Renal pelvis (tissue), 4 donors: ENCODE measurements around the gene SUPT3H. TPM values are rescaled to one million over a fixed set of nuclear protein-coding genes. Genes with fewer than 3 reads are reported as not detected.
A peak's percentile ranks its signal among the peaks of the same experiment; 100 is the strongest.

Source experiments
- DNase-seq: peaks from one replicate; pipeline ENCODE4 v3.0.0-alpha.2; 2013
- polyA plus RNA-seq, 3 donors: library from polyadenylated mRNA; unstranded; fragments of 120-200 nt; gene quantifications; one replicate each; pipeline ENCODE4 v1.2.1, GENCODE V29; 2013; ENCODE audit not compliant: insufficient read length in 3 of 3

Gene SUPT3H
- polyA plus RNA-seq, 3 donors: 22.0 to 25.0 (median 24.1) TPM

DNA sequence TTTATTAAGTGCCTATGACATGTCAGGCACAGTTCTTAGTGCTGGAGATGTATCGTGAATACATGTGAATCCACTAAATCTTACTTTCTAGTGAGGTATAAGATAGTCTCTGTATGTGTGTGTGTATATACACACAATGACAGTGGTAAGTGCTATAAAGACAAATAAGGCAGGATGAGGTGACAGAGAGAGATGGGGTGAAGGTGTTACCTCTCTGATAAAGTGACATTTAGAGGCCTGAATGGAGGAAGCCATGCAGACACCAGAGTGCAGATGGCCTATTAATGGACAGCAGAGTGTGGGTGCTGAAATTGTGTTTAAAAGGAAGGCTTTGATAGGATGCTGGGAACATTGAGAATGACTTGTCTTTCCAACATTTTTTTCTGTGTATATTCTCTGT, 535.9 kb downstream of the SUPT3H start:
- no peak for DNase-seq

DNA sequence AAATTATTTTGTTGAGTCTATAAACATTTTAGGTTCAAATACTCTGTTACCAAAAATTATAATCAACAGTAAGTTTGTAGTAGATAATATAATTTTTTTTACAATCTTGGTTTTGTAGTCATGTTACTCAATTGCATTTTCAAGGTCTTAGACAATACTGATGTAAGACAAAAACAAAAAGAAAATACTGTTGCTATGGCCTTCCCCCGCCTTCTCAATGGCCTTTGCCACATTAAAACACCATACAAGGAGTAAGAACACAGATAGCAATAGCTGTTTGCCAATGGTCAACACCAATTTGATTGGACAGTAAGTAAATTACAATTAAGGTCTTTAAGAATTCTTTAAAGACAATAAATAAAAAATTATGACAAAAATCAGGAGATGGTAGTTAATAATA, 540.0 kb downstream of the SUPT3H start:
- DNase-seq: no peak

DNA sequence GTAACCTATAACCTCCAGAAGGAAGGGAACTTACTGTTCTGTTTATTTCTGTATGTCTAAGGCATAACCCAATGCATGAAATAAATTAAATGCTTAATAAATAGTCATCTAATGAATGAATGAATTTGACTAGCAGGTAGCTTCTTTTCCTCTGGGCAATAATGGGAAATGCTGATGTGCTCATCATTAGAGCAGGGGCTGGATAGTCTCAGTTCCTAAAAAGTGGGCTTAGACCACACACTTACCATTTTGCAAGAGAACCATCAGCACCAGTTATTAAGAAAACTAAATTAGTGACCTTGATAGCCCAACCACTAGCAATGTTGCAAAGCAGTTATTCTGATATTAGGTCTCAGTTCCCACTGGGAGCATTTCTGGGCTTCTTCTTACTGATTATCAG, 540.5 kb downstream of the SUPT3H start:
- DNase-seq: no peak

DNA sequence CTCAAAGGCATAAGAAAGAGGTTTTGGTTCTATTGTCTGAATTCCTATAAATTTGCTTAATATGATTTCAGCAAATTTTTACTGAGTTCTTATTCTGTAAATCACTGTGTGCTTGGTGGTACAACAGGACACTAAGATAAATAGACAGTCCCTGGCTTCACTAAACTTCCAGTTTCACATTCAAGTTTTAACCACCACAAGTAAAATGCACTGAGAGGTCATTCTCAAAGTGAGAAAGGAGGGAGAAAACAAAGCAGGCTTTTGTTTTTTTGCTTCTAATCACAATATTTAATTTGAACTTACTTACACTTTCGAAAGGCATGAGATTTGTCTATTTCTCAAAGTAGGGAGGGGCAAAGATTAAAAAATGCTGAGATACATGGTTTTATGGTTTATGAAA, 544.5 kb downstream of the SUPT3H start:
- DNase-seq: no peak

DNA sequence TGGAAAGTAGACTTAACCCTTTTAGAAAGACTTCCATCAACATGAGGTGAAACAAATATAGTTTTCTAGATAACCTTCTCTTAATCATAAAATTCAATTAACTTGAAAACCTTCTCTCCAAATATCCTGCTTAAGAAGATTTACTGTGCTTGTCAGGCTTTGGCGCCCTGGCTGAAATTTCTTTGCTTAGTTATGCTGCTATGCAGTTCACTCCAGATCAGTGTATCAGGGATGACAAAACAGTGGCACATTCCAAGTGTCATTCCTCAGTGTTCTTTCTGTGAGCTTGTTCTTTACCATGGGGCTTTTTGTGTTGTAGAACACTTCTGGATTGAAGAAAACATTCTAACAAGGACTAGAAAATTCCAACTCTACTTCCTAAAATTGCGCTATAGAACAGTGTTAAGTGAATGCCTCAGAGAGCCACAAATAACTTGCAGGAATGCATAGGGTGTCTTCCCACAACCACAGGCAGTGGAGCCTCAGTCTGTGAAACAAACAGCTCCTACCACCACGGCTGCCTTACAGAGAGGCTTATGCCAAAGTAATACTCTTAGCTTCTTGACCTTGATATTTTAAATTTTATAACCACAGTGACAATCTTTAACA, 546.6 kb downstream of the SUPT3H start:
- peak; percentile 39 for DNase-seq

DNA sequence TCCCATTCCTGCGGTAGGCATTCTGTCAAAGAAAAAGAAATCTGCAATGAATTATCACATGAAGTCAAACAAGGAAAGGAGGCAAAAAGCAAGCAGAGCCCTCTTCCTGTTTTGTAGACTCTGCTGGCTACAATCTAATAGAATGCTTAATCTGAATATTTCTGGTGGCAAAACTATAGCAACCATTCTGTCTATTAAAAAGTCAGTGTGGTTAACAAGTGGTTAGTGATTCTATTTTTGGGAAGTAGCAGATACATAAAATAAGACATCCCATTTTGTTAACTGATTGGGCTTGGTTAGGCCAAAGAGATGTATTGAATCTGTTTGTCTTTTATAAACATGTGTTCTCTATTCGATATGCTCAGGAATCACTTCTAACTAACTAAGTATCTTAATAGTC, 547.9 kb downstream of the SUPT3H start:
- DNase-seq: no peak

DNA sequence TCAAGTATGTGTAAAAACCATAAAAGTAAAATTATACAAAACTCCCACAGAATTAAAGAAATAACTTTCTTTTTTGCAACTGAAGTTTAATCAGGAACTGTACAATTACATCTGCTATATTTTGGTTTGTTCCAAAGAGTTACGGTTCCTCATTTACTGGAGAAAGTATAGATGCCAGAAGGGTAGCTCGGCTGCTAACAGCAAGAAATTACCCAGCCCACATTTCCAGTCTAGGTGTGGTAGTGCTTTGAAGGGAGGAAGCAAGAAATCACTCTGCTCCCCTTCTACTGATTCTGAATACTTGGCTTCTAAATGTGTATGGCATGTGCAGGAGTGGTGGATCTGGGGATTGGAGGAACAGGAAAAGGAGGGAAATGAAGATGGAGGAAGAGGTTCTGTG, 549.0 kb downstream of the SUPT3H start:
- DNase-seq: no peak

DNA sequence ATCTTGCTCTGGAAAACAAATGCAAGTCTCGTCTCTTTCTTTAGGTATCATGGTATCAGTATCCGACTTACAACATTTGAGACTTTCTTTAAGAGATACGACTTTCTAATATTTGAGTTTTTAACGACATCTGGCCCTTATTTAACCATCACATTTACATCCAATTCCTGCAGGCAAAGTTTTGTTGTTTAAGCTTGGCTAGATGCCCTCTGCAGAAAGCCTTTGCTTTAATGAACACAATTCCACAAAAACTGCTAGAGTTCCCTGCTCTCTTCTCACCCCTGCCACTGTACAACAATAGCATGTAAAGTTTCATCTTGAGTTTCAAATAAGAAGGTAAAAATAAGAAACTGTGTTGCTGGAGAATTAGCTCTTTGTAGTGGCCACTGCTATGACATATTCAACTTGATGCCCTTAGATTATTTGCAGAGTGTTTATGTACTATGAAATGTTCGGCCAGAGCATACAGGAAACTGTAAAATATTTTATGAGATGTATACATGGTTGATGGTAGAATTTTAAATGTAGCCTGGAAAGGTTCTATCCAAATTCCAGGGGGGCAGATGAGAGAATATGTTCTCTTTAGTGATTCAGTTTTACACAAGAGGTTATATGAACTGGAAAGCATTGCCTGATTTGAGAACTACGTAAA, 551.6 kb downstream of the SUPT3H start:
- DNase-seq: no peak

DNA sequence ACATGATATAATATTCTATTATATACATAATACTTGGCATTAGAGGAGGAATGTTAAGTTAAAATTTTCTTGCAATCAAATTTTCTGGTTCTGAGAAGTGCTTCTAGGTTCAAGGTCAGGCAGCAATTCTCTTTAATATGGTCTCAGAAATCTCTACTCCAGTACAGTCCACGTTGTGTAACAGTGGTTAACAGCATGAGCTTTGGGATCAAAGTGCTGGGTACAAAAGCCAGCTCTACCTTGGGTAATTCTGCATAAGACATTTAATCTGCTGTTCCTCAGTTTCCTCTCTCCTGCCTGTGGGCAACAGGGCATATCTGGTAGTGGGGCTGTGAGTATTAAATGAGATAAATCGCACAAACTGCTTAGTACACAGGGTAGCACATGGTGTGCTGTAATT, 552.5 kb downstream of the SUPT3H start:
- DNase-seq: no peak

DNA sequence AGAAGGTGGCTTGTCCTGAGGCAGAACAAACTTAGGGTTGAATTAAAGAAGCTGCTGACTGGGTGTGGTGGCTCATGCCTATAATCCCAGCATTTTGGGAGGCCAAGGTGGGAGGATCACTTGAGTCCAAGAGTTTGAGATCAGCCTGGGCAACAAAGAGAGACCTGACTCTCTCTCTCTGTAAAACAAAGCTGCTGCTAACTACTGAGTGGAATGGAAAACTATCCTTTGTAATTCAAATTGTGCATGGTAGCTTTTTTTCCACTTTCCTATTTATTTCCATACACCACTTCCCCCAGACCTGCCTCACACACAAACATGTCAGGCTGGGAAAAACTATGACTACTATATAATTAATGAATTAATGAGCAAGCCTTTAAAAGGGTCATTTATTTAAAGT, 553.2 kb downstream of the SUPT3H start:
- DNase-seq: no peak

DNA sequence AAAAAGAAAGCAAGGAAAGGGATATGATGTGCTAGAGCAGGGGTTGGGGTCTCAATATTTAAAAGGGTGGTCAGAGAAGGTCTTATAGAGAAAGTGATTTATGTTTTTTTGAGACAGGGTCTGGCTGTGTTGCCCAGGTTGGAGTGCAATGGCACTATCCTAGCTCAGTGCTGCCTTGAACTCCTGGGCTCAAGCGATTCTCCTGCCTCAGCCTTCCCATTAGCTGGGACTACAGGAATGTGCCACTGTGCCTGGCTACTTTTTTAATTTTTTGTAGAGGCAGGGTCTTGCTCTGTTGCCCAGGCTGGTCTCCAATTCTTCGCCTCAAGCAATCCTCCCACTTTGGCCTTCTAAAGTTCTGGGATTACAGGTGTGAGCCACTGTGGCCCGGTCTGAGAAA, 557.0 kb downstream of the SUPT3H start:
- DNase-seq: no peak

DNA sequence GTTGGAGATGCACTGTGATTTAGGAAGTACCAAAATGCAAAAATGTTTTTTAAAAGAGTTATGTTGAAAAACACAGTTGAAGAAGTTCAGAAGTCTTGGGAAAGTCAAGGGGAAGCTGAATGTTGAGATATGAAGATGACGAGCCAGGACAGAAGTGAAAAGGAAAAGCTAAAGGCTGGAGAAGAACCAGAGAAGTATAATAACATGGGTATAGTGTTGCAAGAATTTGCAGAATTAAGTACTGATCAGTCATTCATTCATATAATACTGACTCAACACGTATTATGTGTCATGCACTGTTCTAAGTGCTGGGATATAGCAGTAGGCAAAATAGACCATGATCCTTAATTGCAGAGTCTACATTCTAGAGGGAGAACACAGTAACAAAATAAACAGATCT, 557.4 kb downstream of the SUPT3H start:
- no peak for DNase-seq

DNA sequence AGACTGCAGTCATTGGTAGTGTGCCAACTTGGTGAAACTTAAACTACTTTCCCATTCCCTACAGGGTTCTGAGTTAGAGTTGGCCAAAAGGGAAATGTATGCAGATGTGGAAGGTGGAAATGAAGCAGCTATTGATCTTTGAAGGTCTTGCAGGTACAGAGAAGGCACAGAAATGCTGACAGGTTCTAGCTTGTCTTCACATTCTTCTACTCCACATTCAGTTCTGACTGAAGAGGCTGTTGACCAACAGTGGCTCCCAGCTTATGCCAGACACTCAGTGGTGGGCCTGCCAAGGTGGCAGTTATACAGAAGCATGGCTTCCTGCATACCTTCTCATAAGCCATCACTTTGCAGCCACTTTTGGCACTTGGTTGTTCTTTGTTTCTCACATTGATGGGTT, 566.3 kb downstream of the SUPT3H start:
- DNase-seq: no peak

DNA sequence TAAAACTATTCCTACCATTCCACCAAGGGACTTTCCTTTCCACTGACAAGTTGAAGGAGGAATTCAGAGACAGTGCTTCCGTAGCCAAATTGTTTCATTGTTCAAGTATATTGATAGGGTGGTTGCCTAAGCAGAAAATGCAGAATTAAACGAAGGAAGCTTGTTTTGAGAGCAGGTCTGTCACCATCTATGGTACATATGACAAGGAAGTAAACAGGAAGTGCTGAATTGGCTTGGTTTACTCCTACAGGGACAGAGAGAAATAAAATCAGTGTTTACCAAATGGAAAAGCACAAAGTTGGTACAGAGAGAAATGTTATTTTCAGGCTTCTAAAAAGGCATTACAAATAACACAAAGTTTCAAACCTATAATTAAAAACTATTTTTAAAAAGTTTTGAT, 568.5 kb downstream of the SUPT3H start:
- no peak for DNase-seq

DNA sequence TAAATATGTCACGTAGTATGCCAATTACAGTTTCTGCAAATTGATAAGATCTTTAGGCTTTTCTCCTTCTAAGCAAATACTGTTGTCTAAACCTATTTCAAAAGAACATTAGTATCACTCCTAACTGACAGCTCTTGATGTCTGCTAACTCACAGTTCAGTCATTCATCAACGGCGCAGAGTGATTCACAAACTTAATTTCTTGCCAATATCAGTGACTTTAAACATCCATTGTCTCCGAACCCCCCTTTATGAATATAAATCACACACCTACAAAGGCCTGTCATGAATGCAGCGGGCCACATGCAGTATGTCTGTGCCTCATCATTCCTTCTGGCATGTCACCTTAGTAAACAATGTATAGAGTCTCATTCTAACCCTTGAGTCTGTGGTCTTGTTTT, 569.6 kb downstream of the SUPT3H start:
- DNase-seq: no peak

DNA sequence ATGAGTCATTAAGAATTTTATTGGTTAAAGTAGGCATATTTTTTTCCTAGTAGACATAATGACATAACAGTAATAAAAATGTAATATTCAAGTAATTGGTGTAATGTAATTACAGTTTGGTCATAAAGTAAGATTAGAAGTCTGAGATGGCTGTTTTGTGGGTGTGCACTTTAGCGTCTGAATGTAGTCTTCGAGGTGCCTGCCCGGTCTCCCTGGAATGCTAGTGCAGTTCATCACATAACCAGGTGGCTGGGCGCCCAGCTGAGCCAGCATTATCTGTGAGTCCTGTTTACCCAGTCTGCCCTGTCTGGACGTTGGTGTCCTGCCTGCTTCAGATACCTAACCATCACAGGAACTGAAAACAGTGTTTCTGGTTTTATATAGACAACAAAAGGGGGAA, 571.1 kb downstream of the SUPT3H start:
- no peak for DNase-seq

DNA sequence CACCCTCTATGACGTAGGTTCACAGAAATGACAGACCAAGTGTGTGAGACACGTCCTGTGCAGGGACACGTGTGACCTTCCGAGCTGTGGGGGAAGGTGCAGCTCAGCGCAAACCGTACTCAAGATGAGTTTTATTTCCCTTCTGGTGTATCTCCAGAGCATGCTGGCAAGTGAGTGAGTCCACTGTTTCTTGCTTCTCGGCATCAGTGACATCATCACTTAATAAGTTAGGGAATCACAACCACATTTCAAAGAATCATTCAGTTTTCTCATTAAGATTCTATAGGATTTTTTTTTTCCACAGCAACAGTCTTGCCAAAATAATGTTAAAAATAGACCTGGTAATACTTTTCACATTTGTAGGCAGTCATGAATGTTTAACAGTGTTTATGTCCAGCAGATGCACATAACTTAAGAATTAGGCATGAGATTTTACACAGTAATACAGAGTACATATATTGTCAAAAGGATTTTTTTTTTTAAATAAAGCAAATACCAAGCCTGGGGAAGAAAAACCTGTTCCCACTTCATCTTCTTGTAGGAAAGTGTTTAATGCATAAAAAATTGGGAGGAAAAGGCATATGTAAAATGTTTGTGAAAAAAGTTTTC, 572.4 kb downstream of the SUPT3H start:
- DNase-seq: no peak

DNA sequence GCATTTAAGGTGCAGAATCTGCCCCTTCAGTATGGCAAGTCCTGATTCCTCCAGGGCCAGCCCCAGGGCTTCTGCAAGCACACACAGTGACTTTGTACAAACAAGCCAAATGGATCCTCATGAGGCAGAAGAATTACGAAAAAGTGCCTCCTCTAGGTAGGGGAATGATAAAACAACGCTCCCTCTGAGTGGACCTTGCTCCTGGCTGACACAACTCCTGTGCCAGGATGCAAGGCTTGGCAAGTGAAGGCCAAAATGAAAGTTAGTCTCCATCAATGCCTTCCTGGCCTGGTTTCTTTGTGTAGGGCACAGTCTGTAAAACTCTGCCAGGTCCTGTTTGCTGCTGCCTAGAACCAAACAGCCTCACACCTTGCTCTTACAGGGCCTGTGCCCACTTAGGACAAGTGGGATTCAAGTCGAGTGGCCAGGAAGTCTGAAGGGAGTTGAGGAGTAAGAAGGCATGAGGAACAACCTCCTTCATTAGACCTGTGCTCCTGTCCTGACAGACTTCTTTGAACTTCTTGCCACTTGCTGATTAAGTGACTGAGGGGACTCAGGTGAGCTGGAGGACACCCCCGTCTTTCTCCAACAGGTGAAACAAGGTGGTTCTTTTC, 573.1 kb downstream of the SUPT3H start:
- DNase-seq: no peak

DNA sequence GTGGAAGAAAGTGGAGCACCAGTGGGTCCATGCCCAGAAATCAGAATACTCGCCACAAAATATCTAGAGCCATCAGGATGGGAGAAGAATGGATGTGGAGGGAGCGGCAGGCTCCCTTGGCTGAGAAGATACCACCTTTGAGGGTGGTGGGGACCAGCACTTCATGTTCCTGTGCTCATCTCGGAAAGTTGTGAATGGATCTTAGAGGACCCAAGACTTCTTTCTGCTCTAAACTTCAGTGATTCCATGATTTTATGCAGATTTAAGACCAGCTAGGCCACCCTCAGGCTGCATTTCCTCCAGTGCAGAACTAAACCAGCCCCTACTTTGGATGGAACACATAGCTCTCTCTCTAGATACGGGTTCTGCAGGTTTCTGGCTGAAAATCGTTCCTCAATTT, 573.7 kb downstream of the SUPT3H start:
- DNase-seq: no peak

DNA sequence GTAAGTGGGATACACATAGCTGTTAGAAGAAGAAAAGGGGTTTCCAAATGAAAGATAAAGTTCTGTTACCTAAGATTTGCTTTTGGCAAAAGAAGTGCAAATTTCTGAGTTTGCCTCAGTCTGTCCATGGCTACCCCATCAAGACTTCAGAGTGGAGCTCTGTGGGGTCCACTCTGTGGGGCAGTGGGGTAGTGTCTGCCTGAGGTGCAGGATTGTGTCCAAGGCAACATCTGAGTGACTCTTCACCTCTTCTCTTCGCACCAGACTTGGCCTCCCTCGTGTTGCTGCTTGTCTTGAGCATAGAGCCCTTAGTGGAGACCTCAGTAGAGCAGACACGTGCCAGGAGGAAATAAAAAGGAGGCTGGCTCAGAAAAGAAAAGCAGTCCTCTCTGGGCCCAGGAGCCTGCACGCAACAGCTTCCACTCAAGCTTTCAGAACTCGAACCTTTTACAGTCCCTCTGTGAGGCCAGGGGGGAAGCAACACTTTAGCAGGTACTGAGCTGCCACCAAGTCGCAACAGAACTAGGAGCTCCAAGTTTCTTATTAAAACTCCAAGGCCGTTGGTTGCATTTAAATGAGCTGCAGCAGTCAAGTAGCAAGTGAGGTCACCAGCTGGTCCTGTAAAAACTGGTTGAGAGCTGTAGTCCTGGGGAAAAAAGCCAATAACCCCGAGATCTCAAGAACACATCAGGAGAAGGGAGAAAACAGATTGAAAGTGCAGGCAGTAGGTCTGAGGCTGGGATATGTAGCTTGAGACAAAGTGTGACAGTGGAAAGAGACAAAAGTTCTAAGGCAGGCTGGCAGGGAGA, 576.7 kb downstream of the SUPT3H start:
- DNase-seq: no peak

DNA sequence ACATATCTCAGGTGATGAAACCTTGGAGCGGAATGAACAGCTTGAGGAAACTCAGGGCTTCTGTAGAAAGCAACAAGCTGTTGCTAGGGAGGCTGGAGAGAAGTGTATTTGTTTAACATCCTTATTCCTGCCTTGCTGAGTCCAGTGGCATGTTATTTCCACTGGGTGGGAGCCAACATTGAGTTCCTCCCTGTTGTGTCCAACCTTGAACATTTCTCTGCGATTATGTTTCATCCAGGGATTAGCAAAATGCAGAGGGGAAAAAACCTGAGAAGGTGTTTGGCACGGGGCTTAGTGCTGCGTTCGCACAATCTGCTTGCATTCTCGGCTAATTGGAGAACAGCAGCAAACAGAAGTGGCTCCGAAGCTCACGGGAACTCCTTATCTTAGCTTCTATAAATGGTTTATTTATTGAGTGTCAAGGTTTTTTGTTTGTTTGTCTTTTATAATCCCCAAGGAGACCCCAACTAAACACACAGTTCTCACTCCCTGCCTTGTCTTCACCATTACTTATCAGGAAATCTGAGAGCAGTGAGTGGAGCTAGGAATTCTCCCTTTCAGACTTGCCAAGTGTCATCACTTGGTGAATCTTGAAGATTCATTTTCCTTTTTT, 577.5 kb downstream of the SUPT3H start:
- DNase-seq: peak; percentile 43

DNA sequence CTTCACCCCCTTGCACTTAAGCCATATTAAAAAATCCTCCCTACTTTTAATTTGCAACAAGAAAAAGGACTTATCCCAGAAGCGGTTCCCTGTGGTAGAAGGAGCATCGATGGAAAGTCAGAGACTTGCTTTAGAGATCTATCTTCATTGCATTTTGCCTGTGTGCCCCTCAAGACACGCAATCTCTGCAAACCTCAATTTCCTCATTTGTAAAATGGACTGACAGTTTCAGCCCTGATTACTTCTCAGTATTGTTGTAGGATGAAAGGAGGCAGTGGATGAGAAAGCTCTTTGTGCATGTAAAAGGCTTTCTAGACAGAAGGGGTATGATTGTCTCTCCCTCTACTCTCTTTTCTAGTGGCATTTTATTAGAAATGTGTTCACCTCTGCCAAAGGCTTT, 580.0 kb downstream of the SUPT3H start:
- no peak for DNase-seq
